ENCODE data around the gene PACRG.

DNA sequence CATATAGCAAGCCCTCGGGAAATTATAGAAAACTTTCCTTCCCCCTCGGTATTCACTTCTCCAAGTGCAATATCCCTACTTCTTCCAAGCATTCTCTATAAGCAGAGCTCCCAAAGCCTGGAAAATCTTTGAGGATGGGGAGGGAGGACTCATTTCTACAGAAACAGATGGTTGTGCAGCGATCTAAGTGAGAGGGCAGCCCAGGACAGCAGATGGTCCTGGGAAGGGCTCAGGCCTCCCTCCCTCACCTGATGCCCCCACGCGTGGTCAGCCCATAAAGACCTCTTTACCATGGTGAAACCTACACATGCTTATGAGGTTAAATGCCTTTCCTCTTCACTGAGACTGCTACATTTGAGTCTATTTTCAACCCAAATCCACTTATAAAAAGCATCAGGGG is 367.1 kb downstream of the PACRG start:
- TF ChIP-seq, protein P1, sequence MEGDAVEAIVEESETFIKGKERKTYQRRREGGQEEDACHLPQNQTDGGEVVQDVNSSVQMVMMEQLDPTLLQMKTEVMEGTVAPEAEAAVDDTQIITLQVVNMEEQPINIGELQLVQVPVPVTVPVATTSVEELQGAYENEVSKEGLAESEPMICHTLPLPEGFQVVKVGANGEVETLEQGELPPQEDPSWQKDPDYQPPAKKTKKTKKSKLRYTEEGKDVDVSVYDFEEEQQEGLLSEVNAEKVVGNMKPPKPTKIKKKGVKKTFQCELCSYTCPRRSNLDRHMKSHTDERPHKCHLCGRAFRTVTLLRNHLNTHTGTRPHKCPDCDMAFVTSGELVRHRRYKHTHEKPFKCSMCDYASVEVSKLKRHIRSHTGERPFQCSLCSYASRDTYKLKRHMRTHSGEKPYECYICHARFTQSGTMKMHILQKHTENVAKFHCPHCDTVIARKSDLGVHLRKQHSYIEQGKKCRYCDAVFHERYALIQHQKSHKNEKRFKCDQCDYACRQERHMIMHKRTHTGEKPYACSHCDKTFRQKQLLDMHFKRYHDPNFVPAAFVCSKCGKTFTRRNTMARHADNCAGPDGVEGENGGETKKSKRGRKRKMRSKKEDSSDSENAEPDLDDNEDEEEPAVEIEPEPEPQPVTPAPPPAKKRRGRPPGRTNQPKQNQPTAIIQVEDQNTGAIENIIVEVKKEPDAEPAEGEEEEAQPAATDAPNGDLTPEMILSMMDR (IDR thresholded peaks at IDR 0.05) = no peak
- no peak for TF ChIP-seq POLR2AphosphoS5 (IDR thresholded peaks at IDR 0.05)
- TF ChIP-seq POLR2A (IDR thresholded peaks at IDR 0.05) = no peak
